A549 (cell line): ENCODE data around the gene TRIM15. TPM values are rescaled to one million over a fixed set of nuclear protein-coding genes. Genes with fewer than 3 reads are reported as not detected.
"Not testable (repeated sequence)": the region's sequence is repeated elsewhere in the genome, so short reads cannot be mapped to it uniquely, and the experiment has no call there.

Experiments
- ATAC-seq, 2 experiments: fragments of 200-7000 bp in 1 of 2; fragments of >200 bp in 1 of 2; cut with Nextera tagmentation in 1 of 2; cut with Tn5 transposase in 1 of 2; 3 replicates each; pipeline versions ENCODE4 v1.8.0 to v1.9.1; 2018 to 2020; ENCODE audit warnings: mild to moderate bottlenecking in 1 of 2, moderate library complexity in 1 of 2
- CTCF ChIA-PET: fragments of 300-600 bp; sonication (Branson Sonifier 250); formaldehyde crosslinking; extraction: SDS; loops from one replicate; lab custom pipeline; 2021; ENCODE audit warnings: antibody characterized with exemption, inconsistent platforms; lab: Yijun Ruan, JAX
- POLR2A ChIA-PET: fragments of 350-600 bp; formaldehyde crosslinking; extraction: SDS; loops from one replicate; lab custom pipeline; 2021; ENCODE audit warnings: antibody characterized with exemption, inconsistent platforms; lab: Yijun Ruan, JAX
- DNase-seq, 2 experiments: peaks; one replicate each; pipeline versions ENCODE4 v3.0.0 to v3.0.0-alpha.2; 2011 to 2016; ENCODE audit warnings: low read depth in 1 of 2, low spot score in 1 of 2
- FAIRE-seq: peaks from 2 replicates; lab custom pipeline; 2011; peaks lifted over from hg19 to GRCh38; lab: Jason Lieb, UNC
- H3K27ac ChIP-seq, 2 experiments: fragments of >200 bp; sonication (Bioruptor Twin); formaldehyde crosslinking; 3 replicates each; pipeline ENCODE4 v1.5.1; 2016 to 2017
- H3K4me1 ChIP-seq: fragments of >200 bp; sonication (Bioruptor Twin); formaldehyde crosslinking; 3 replicates; pipeline ENCODE4 v1.6.1; 2016
- H3K4me2 ChIP-seq: fragments of >200 bp; sonication (Bioruptor Twin); formaldehyde crosslinking; 3 replicates; pipeline ENCODE4 v1.6.1; 2016
- H3K4me3 ChIP-seq: fragments of >200 bp; sonication (Bioruptor Twin); formaldehyde crosslinking; 3 replicates; pipeline ENCODE4 v1.5.1; 2016
- H3K9me3 ChIP-seq: fragments of >200 bp; sonication (Bioruptor Twin); formaldehyde crosslinking; 3 replicates; pipeline ENCODE4 v1.6.1; 2016
- BHLHE40 ChIP-seq: IDR thresholded peaks from 2 replicates; pipeline ENCODE4 v1.6.1; 2012; ENCODE audit warnings: low read depth, low read length, inconsistent platforms
- CBX2 ChIP-seq: fragments of 200-600 bp; sonication (generic); IDR thresholded peaks from 2 replicates; pipeline ENCODE4 v1.6.1; 2016; ENCODE audit warnings: low read depth, mild to moderate bottlenecking, borderline replicate concordance
- CEBPB ChIP-seq, 2 experiments: fragments of >200 bp in 1 of 2; sonication (Bioruptor Twin) in 1 of 2; formaldehyde crosslinking in 1 of 2; IDR thresholded peaks; 2 replicates each; pipeline ENCODE4 v1.6.1; 2012 to 2016
- FOSL2 ChIP-seq, 2 experiments: fragments of 450-650 bp in 1 of 2; fragments of >200 bp in 1 of 2; sonication (Bioruptor Twin) in 1 of 2; formaldehyde crosslinking; IDR thresholded peaks; 2 replicates each; pipeline versions ENCODE4 v1.5.0 to v1.6.1; 2016 to 2020; ENCODE audit warnings: mild to moderate bottlenecking in 1 of 2, moderate library complexity in 1 of 2
- GATA3 ChIP-seq: IDR thresholded peaks from 2 replicates; pipeline ENCODE4 v1.6.1; 2012; ENCODE audit warnings: borderline replicate concordance
- HDAC2 ChIP-seq: fragments of 200-600 bp; sonication (generic); IDR thresholded peaks from 2 replicates; pipeline ENCODE4 v1.6.1; 2016
- HOXA7 ChIP-seq: fragments of 250-450 bp; sonication (Bioruptor Pico); IDR thresholded peaks from 2 replicates; pipeline ENCODE4 v1.5.0; 2020; ENCODE audit warnings: mild to moderate bottlenecking, moderate library complexity
- HOXB13 ChIP-seq: fragments of 250-450 bp; sonication (Bioruptor Pico); IDR thresholded peaks from 2 replicates; pipeline ENCODE4 v1.5.0; 2020; ENCODE audit warnings: low read depth, mild to moderate bottlenecking, moderate library complexity
- HOXB5 ChIP-seq: fragments of 250-450 bp; sonication (Bioruptor Pico); IDR thresholded peaks from 2 replicates; pipeline ENCODE4 v1.5.0; 2020; ENCODE audit warnings: mild to moderate bottlenecking, moderate library complexity
- NPAS2 ChIP-seq: fragments of 250-450 bp; sonication (Bioruptor Pico); IDR thresholded peaks from 2 replicates; pipeline ENCODE4 v1.8.0; 2022; ENCODE audit warnings: mild to moderate bottlenecking, moderate library complexity, borderline replicate concordance
- RNF2 ChIP-seq: fragments of 200-600 bp; sonication (generic); IDR thresholded peaks from 2 replicates; pipeline ENCODE4 v1.6.1; 2016; ENCODE audit warnings: low read depth, mild to moderate bottlenecking, antibody characterized with exemption, moderate library complexity, borderline replicate concordance
- SREBF2 ChIP-seq: fragments of 450-650 bp; IDR thresholded peaks from 2 replicates; pipeline ENCODE4 v1.6.1; 2014; ENCODE audit warnings: mild to moderate bottlenecking, moderate library complexity
- TP53 ChIP-seq: fragments of 250-450 bp; sonication (Bioruptor Pico); IDR thresholded peaks from 2 replicates; pipeline ENCODE4 v1.5.0; 2021; ENCODE audit warnings: mild to moderate bottlenecking, moderate library complexity
- ZFP36 ChIP-seq: fragments of 450-650 bp; IDR thresholded peaks from 2 replicates; pipeline ENCODE4 v1.6.1; 2014; ENCODE audit warnings: borderline replicate concordance; ENCODE audit not compliant: partially characterized antibody
- WGBS: methylation state at CpG from one replicate; pipeline ENCODE4 v1.1.6; 2017; ENCODE audit errors: missing lambda C conversion rate; 5-methylcytosine and 5-hydroxymethylcytosine counted together
- polyA plus RNA-seq, 4 experiments: library from polyadenylated mRNA; depleted of rRNA in 3 of 4; stranded (reverse); fragments of >200 nt; fragmentation: RNase III in 1 of 4; extraction: RNeasy Plus Mini Kit Qiagen cat#74134 plus additional on column Dnase treatment in 1 of 4; gene quantifications; 2 replicates in 3 of 4; 3 replicates in 1 of 4; pipeline ENCODE4 v1.2.3, GENCODE V29; 2011 to 2017
- TF ChIP-seq, protein P1 (sequence below): fragments of 250-450 bp; sonication (Bioruptor Pico); IDR thresholded peaks from 2 replicates; pipeline ENCODE4 v1.5.0; 2021; ENCODE audit warnings: mild to moderate bottlenecking, moderate library complexity, borderline replicate concordance
- TF ChIP-seq, protein P2 (sequence below): IDR thresholded peaks from 2 replicates; pipeline ENCODE4 v1.6.1; 2012
- TF ChIP-seq, protein P3 (sequence below): fragments of >200 bp; sonication (Bioruptor Twin); formaldehyde crosslinking; IDR thresholded peaks from 3 replicates; pipeline ENCODE4 v1.6.1; 2016

TRIM15 gene
- polyA plus RNA-seq, 2 of the 4 experiments (the other 2 are of a cell fraction): 0.09 to 0.37 TPM

DNA sequence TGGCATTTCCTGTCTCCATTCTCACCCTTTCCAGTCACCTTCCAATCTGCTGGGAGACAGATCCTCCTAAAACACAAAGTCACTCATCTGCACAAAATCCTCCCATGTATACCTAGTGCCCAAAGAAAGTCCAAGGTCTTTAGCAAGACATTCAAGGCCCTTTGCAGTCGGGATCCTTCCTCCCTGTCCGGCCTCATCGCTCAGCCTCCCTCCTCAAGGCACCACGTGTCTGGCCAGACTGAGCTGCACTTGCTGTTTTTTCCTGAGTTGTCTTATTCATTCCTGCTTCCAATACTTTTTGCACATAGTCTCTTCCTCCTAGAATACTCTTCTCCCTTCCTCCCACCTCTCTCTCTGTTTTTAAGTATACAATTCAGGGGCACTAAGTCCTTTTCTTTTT is 1.4 kb downstream of the TRIM15 start:
- no peak overlapping the region for H3K4me3 ChIP-seq
- H3K4me1 ChIP-seq: 0 out of 3 replicates have a peak, but pooled peaks cover 3% of the 10 kb centered on the region
- H3K27ac ChIP-seq: no peak overlapping the region
- no peak for FAIRE-seq
- WGBS: 71% methylated on average over 4 of the region's 4 CpGs
- DNase-seq: no peak
- no peak overlapping the region for H3K4me2 ChIP-seq
- ATAC-seq: no peak
- TF ChIP-seq, protein P1, sequence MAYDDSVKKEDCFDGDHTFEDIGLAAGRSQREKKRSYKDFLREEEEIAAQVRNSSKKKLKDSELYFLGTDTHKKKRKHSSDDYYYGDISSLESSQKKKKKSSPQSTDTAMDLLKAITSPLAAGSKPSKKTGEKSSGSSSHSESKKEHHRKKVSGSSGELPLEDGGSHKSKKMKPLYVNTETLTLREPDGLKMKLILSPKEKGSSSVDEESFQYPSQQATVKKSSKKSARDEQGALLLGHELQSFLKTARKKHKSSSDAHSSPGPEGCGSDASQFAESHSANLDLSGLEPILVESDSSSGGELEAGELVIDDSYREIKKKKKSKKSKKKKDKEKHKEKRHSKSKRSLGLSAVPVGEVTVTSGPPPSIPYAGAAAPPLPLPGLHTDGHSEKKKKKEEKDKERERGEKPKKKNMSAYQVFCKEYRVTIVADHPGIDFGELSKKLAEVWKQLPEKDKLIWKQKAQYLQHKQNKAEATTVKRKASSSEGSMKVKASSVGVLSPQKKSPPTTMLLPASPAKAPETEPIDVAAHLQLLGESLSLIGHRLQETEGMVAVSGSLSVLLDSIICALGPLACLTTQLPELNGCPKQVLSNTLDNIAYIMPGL: no peak
- TF ChIP-seq NPAS2 (CRISPR knock-in tag): no peak
- no peak for TF ChIP-seq HDAC2
- TF ChIP-seq, all 56 proteins: peak for 0
- CTCF ChIA-PET: interaction anchor here (2.0 kb wide), 1 partner anchor 34 kb away, joined by 9 read pairs; no protein-coding TSS in a partner anchor
- no peaks in the 10 kb centered on the region for H3K9me3 ChIP-seq
- POLR2A ChIA-PET: no interaction called here

DNA sequence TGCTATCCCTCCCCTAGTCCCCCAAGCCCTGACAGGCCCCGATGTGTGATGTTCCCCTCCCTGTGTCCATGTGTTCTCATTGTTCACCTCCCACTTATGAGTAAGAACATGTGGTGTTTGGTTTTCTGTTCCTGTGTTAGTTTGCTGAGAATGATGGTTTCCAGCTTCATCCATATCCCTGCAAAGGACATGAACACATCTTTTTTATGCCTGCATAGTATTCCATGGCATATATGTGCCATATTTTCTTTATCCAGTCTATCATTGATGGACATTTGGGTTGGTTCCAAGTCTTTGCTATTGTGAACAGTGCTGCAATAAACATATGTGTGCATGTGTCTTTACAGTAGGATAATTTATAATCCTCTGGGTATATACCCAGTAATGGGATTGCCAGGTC is 1.9 kb downstream of the TRIM15 start:
- ATAC-seq, H3K4me2 ChIP-seq, H3K9me3 ChIP-seq, FAIRE-seq, H3K4me1 ChIP-seq, POLR2A ChIA-PET, H3K4me3 ChIP-seq, H3K27ac ChIP-seq, DNase-seq: not testable (repeated sequence)
- whole genome bisulfite sequencing: 63% methylated on average over 1 of the region's 1 CpG
- CTCF ChIA-PET: interaction anchor here (2.0 kb wide), 1 partner anchor 34 kb away, joined by 9 read pairs; no protein-coding TSS in a partner anchor

DNA sequence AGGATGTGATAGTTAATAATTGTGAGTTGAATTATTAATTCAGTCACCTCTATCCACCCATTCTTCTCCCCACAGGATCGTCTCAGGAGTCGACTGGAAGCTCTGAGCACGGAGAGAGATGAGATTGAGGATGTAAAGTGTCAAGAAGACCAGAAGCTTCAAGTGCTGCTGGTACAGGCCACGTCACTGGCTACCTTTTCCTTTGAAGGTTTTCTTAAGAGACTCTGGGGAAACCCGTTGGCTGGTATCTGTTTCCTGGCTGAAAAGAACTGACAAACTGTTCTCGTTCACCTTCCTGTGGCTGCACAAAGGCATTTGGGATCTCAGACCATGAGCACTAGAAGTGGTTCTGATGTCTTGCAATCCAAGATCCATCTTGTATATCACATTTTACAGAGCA is 3.8 kb downstream of the TRIM15 start:
- 27% methylated on average over 6 of the region's 6 CpGs for WGBS
- FAIRE-seq (no peak), DNase-seq (no peak), ATAC-seq (no peak)
- Histone ChIP-seq H3K27ac (no peak overlapping the region), H3K9me3 (no peaks in the 10 kb centered on the region), H3K4me3 (no peak overlapping the region), H3K4me2 (no peak overlapping the region), H3K4me1 (0 out of 3 replicates have a peak, but pooled peaks cover 3% of the 10 kb centered on the region)
- CTCF ChIA-PET: interaction anchor here (1.6 to 2.7 kb wide), 3 partner anchors 37 to 63 kb away, joined by 4 to 22 read pairs (median 13); no protein-coding TSS in a partner anchor
- TF ChIP-seq ZFP36 (no peak), SREBF2 (no peak), HOXA7 (no peak), FOSL2 (IDR thresholded peaks at IDR 0.05) (no peak), FOSL2 (CRISPR knock-in tag; IDR thresholded peaks at IDR 0.05) (no peak), GATA3 (no peak)
- TF ChIP-seq, protein P1: no peak
- POLR2A ChIA-PET: no interaction called here

DNA sequence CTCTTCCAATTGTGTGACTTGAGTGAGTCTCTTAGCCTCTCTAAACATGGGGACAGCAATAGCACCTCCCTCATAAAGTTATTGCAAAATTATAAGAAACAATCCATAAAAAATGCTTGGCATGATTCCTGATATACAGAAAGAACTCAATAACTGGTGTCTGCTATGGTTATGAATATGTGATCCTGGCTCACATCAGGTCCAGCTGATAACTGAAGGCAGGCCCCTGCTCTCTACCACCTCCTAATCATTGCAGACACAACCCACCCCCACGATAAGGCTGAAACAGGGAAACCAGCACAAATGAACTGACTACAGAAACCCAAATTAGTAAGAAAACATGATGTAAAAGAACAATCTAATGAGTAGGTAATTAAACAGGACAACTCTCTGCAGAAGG is 5.4 kb downstream of the TRIM15 start:
- DNase-seq: no peak
- FAIRE-seq: no peak
- Histone ChIP-seq H3K27ac (no peak overlapping the region), H3K4me1 (no peaks in the 10 kb centered on the region), H3K9me3 (no peaks in the 10 kb centered on the region), H3K4me2 (no peak overlapping the region), H3K4me3 (no peak overlapping the region)
- POLR2A ChIA-PET: no interaction called here
- ATAC-seq: no peak
- 9% methylated on average over 1 of the region's 1 CpG for WGBS
- TF ChIP-seq CEBPB (IDR thresholded peaks at IDR 0.05) (no peak), TP53 (CRISPR knock-in tag) (no peak), NPAS2 (CRISPR knock-in tag) (no peak), HOXB5 (CRISPR knock-in tag) (no peak), CBX2 (no peak), BHLHE40 (no peak), HOXB13 (CRISPR knock-in tag) (no peak), RNF2 (no peak)
- TF ChIP-seq, protein P2, sequence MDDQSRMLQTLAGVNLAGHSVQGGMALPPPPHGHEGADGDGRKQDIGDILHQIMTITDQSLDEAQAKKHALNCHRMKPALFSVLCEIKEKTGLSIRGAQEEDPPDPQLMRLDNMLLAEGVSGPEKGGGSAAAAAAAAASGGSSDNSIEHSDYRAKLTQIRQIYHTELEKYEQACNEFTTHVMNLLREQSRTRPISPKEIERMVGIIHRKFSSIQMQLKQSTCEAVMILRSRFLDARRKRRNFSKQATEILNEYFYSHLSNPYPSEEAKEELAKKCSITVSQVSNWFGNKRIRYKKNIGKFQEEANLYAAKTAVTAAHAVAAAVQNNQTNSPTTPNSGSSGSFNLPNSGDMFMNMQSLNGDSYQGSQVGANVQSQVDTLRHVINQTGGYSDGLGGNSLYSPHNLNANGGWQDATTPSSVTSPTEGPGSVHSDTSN: no peak
- TF ChIP-seq, protein P3, sequence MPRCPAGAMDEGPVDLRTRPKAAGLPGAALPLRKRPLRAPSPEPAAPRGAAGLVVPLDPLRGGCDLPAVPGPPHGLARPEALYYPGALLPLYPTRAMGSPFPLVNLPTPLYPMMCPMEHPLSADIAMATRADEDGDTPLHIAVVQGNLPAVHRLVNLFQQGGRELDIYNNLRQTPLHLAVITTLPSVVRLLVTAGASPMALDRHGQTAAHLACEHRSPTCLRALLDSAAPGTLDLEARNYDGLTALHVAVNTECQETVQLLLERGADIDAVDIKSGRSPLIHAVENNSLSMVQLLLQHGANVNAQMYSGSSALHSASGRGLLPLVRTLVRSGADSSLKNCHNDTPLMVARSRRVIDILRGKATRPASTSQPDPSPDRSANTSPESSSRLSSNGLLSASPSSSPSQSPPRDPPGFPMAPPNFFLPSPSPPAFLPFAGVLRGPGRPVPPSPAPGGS: no peak
- CTCF ChIA-PET: interaction anchor here (1.0 to 2.7 kb wide), 3 partner anchors 38 to 76 kb away, joined by 4 to 22 read pairs (median 13); no protein-coding TSS in a partner anchor
